Measurements from ENCODE around the gene ADAMTS18.

DNA sequence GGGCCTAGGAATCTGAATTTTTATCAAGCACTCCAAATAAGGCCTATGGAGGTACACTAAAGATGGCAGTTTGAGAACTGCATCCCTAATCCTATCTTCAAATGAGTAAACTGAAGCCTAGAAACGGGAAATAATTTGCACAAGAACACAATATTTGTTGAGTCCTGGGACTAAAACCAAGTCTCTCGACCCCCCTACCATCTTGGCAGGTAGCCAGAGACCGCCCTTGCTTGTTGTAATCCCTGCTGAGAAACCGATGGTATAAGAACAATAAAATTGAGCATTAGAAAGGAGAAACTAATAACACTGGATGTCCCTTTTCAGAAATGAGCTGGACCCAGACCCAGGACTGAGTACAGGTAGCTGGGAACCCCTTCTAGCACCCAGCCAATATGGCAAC, 24.4 kb downstream of the ADAMTS18 start:
- TF ChIP-seq, protein P1, sequence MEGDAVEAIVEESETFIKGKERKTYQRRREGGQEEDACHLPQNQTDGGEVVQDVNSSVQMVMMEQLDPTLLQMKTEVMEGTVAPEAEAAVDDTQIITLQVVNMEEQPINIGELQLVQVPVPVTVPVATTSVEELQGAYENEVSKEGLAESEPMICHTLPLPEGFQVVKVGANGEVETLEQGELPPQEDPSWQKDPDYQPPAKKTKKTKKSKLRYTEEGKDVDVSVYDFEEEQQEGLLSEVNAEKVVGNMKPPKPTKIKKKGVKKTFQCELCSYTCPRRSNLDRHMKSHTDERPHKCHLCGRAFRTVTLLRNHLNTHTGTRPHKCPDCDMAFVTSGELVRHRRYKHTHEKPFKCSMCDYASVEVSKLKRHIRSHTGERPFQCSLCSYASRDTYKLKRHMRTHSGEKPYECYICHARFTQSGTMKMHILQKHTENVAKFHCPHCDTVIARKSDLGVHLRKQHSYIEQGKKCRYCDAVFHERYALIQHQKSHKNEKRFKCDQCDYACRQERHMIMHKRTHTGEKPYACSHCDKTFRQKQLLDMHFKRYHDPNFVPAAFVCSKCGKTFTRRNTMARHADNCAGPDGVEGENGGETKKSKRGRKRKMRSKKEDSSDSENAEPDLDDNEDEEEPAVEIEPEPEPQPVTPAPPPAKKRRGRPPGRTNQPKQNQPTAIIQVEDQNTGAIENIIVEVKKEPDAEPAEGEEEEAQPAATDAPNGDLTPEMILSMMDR (IDR thresholded peaks at IDR 0.05): no peak
- no peak for TF ChIP-seq POLR2AphosphoS5 (IDR thresholded peaks at IDR 0.05)
- TF ChIP-seq POLR2A (IDR thresholded peaks at IDR 0.05): no peak

Data from prostate gland (tissue), 2 donors.